ENCODE results near the gene TMEM156.

DNA sequence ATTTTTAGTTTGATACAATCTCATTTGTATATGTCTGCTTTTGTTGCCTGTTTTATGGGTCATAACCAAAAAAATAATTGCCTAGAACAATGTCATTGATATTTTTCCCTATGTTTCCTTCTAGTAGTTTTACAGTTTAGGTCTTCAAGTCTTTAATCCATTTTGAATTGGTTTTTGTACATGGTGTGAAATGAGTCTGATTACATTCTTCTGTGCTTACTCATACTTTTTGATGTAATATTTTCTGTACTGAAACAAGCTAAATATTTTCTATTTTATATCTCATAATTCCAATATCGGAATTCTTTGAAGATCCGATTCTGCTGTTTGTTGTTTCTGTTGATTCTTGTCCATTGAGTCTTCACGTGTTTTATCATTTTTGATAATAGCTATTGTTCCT, 10.6 kb downstream of the TMEM156 start:
- TF ChIP-seq EZH2 (IDR thresholded peaks at IDR 0.05) (no peak), CTCF (IDR thresholded peaks at IDR 0.05) (no peak)
